Loucy (cell line): Measurements from ENCODE around the gene ADAD2.

ENCODE experiments used
- EZH2phosphoT487 ChIP-seq: fragments of 200-600 bp; IDR thresholded peaks from 2 replicates; pipeline ENCODE4 v1.6.1; 2018; ENCODE audit warnings: antibody characterized with exemption, mild to moderate bottlenecking, moderate library complexity, borderline replicate concordance
- TF ChIP-seq, protein P1 (sequence below): fragments of 200-600 bp; sonication (generic); conservative IDR thresholded peaks from 2 replicates; pipeline ENCODE4 v1.5.1; 2014; ENCODE audit warnings: mild to moderate bottlenecking, antibody characterized with exemption, low read length

DNA sequence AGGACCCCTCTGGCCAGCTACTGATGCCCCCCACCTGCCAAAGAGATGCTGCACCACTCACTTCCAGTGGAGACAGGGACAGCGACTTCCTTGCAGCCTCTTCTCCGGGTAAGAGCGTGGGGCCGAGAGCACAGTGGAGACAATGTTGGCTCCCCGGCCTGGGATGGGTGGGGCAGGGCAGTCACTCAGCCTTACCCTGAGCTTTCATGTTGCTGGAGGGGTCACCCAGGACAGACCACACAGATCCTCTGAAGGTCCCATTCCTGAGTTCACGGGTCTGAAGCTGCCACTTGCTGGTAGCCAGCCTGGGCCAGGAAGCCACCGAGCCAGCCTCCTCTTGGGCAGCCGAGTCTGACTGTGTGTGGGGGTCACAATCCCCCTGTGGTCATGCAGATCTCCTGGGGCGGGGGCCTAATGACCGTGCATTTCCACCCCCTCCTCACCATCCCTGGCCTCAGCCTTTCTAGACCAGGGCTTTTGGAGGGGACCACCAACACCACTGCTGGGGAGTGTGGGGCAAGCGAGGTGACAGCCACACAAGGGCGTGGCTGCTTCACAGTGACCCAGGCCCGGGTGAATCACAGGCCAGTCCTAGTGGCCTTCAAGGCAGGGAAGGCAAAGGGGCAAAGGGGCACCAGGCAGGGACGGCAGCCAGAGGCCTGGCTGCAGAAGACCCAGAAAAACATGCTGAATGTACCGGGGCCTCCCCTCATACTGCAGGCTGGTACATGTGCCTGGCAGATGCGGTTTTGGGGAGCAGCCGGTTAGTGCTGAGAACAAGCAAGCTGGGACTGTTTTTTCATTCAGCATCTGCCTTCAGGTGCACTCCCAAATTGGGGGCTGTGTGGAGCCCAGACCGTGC lies 14.5 kb upstream of the ADAD2 start:
- TF ChIP-seq, protein P1, sequence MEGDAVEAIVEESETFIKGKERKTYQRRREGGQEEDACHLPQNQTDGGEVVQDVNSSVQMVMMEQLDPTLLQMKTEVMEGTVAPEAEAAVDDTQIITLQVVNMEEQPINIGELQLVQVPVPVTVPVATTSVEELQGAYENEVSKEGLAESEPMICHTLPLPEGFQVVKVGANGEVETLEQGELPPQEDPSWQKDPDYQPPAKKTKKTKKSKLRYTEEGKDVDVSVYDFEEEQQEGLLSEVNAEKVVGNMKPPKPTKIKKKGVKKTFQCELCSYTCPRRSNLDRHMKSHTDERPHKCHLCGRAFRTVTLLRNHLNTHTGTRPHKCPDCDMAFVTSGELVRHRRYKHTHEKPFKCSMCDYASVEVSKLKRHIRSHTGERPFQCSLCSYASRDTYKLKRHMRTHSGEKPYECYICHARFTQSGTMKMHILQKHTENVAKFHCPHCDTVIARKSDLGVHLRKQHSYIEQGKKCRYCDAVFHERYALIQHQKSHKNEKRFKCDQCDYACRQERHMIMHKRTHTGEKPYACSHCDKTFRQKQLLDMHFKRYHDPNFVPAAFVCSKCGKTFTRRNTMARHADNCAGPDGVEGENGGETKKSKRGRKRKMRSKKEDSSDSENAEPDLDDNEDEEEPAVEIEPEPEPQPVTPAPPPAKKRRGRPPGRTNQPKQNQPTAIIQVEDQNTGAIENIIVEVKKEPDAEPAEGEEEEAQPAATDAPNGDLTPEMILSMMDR: no peak
- TF ChIP-seq EZH2phosphoT487: no peak
